Activated CD8-positive, alpha-beta T cell treated with anti-CD3 and anti-CD28 coated beads, Interleukin-2, amount 10 ng/mL, durations not matched to agents 7 days and 5 days (primary cell): Measurements from ENCODE around the gene TSPAN3. TPM values are rescaled to one million over a fixed set of nuclear protein-coding genes. Genes with fewer than 3 reads are reported as not detected.
A peak's percentile ranks its signal among the peaks of the same experiment; 100 is the strongest.

ENCODE experiments used
- ATAC-seq: fragments of 150-1000 bp; cut with Tn5 transposase; one replicate; pipeline ENCODE4 v1.10.0; 2021; ENCODE audit warnings: moderate library complexity
- CTCF ChIA-PET: fragments of 350-600 bp; sonication (Branson Sonifier 250); formaldehyde crosslinking; loops from one replicate; lab custom pipeline; 2021; ENCODE audit warnings: antibody characterized with exemption; lab: Charles Lee
- POLR2A ChIA-PET: fragments of 350-600 bp; sonication (Branson Sonifier 250); formaldehyde crosslinking; loops from one replicate; lab custom pipeline; 2021; ENCODE audit warnings: antibody characterized with exemption; lab: Charles Lee
- DNase-seq: peaks from one replicate; pipeline ENCODE4 v3.0.0-alpha.2; 2020
- H3K27ac Mint-ChIP-seq: one replicate; pipeline ENCODE4 v1.8.0; 2021; ENCODE audit warnings: mild to moderate bottlenecking, mixed read lengths
- H3K27me3 Mint-ChIP-seq: one replicate; pipeline ENCODE4 v1.8.0; 2021; ENCODE audit warnings: low read depth, mixed read lengths
- H3K36me3 Mint-ChIP-seq: one replicate; pipeline ENCODE4 v1.8.0; 2021; ENCODE audit warnings: low read depth, mixed read lengths
- H3K4me1 Mint-ChIP-seq: one replicate; pipeline ENCODE4 v1.8.0; 2021; ENCODE audit warnings: low read depth, mixed read lengths
- H3K4me3 Mint-ChIP-seq: one replicate; pipeline ENCODE4 v1.8.0; 2021; ENCODE audit warnings: mild to moderate bottlenecking, mixed read lengths
- H3K9me3 Mint-ChIP-seq: one replicate; pipeline ENCODE4 v1.8.0; 2022; ENCODE audit warnings: mixed read lengths; ENCODE audit not compliant: insufficient read depth
- total RNA-seq, 2 experiments: library from RNA; stranded (reverse); gene quantifications; one replicate each; pipeline ENCODE4 v1.2.3, GENCODE V29; 2021

The TSPAN3 gene
- total RNA-seq, 2 experiments from 2014 or later = 17.4 to 18.4 TPM

GRCh38 chr15:77099741-77100463, 29.0 kb upstream of the TSPAN3 start:
- ATAC-seq = no peak
- Mint-ChIP-seq H3K9me3 (no peaks in the 10 kb centered on the region), H3K27me3 (peaks cover 2% of the 10 kb centered on the region), H3K27ac (no peak overlapping the region), H3K4me1 (peaks cover 2% of the 10 kb centered on the region), H3K36me3 (no peaks in the 10 kb centered on the region), H3K4me3 (no peak overlapping the region)
- ChIA-PET POLR2A (no interaction called here), CTCF (interaction anchor here (12.1 kb wide), 1 partner anchor 443 kb away, joined by 96 read pairs; no protein-coding TSS in a partner anchor)
- peak; percentile 14 for DNase-seq

DNA sequence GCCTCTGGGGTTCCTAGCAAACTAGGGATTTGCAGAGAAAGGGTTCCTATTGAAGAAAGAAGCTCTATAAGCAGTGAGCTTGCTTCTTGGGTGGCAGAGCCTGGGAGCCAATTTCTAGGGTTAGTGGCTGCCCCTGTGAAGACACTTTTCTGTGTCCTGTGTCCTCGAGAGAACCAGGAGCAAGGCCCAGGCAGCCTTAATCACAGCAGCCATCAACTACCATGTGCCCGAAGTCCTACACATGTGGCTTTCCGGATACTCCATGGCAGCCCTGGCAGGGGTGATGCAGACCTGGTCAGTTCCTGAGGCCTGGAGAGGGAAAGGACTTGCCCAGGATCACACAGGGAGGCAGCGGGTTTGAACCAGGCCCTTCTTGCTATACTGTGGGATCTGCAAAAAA, 27.7 kb upstream of the TSPAN3 start:
- Mint-ChIP-seq H3K9me3 (no peaks in the 10 kb centered on the region), H3K4me3 (no peak overlapping the region), H3K27me3 (peaks cover 3% of the 10 kb centered on the region), H3K27ac (no peak overlapping the region), H3K4me1 (no peaks in the 10 kb centered on the region), H3K36me3 (no peaks in the 10 kb centered on the region)
- DNase-seq = peak; percentile 4
- no peak for ATAC-seq
- CTCF ChIA-PET = no interaction called here
- POLR2A ChIA-PET = no interaction called here

- no peak for ATAC-seq
- Mint-ChIP-seq H3K27ac (no peak overlapping the region), H3K36me3 (no peaks in the 10 kb centered on the region), H3K9me3 (no peaks in the 10 kb centered on the region), H3K27me3 (peaks cover 6% of the 10 kb centered on the region), H3K4me1 (peaks cover 6% of the 10 kb centered on the region), H3K4me3 (no peak overlapping the region)
- ChIA-PET CTCF (no interaction called here), POLR2A (no interaction called here)
- DNase-seq = peak; percentile 4
Observed at GRCh38 chr15:77097921-77098320, 27.0 kb upstream of the TSPAN3 start.

GRCh38 chr15:77097248-77097721, 26.4 kb upstream of the TSPAN3 start:
- Mint-ChIP-seq H3K9me3 (no peaks in the 10 kb centered on the region), H3K27ac (no peak overlapping the region), H3K4me3 (no peak overlapping the region), H3K36me3 (no peaks in the 10 kb centered on the region), H3K27me3 (peaks cover 6% of the 10 kb centered on the region), H3K4me1 (peaks cover 7% of the 10 kb centered on the region)
- DNase-seq = peak; percentile 13
- no peak for ATAC-seq
- POLR2A ChIA-PET = no interaction called here
- CTCF ChIA-PET = interaction anchor here (1.7 kb wide), 1 partner anchor 10 kb away, joined by 5 read pairs; no protein-coding TSS in a partner anchor

DNA sequence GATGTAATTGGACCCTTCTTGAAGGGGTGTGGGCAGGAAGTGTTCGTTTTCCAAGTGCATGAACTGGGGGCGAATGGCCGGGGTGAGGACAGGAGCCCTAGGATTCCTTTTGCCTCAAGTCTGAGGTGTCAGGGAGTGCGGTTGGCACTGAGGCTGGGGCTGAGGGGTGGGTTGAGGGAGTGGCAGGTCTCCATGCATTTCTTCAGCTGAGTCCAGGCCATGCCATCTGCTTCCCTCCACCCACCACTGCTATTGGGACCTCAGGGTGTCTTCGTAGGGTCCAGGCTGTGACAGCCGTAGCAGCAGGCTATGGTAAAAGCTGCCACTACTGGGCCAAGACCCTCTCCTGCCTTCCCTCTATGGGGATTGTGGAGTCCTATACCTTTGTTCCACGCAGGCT, 25.6 kb upstream of the TSPAN3 start:
- Mint-ChIP-seq H3K27me3 (peaks cover 6% of the 10 kb centered on the region), H3K9me3 (no peaks in the 10 kb centered on the region), H3K36me3 (no peaks in the 10 kb centered on the region), H3K27ac (no peak overlapping the region), H3K4me3 (no peak overlapping the region), H3K4me1 (peaks cover 7% of the 10 kb centered on the region)
- ChIA-PET CTCF (interaction anchor here (1.7 kb wide), 1 partner anchor 11 kb away, joined by 5 read pairs; no protein-coding TSS in a partner anchor), POLR2A (no interaction called here)
- DNase-seq = no peak
- no peak for ATAC-seq

- no peak for ATAC-seq
- peak; percentile 12 for DNase-seq
- Mint-ChIP-seq H3K9me3 (no peaks in the 10 kb centered on the region), H3K4me3 (no peak overlapping the region), H3K27ac (no peak overlapping the region), H3K4me1 (peaks cover 7% of the 10 kb centered on the region), H3K27me3 (peaks cover 6% of the 10 kb centered on the region), H3K36me3 (no peaks in the 10 kb centered on the region)
- POLR2A ChIA-PET = no interaction called here
- CTCF ChIA-PET = interaction anchor here (0.8 to 1.7 kb wide), 2 partner anchors 8 to 11 kb away, joined by 4 to 5 read pairs; no protein-coding TSS in a partner anchor
Observed at GRCh38 chr15:77096138-77096537, 25.2 kb upstream of the TSPAN3 start.

- Mint-ChIP-seq H3K4me3 (no peak overlapping the region), H3K9me3 (no peaks in the 10 kb centered on the region), H3K27ac (no peak overlapping the region), H3K4me1 (peaks cover 7% of the 10 kb centered on the region), H3K36me3 (no peaks in the 10 kb centered on the region), H3K27me3 (peaks cover 6% of the 10 kb centered on the region)
- POLR2A ChIA-PET = no interaction called here
- ATAC-seq (no peak), DNase-seq (peak; percentile 20)
- CTCF ChIA-PET = interaction anchor here (0.8 to 2.4 kb wide), 4 partner anchors 8 to 449 kb away, joined by 3 to 7 read pairs (median 4); no protein-coding TSS in a partner anchor
Observed at GRCh38 chr15:77094397-77095030, 23.6 kb upstream of the TSPAN3 start.

GRCh38 chr15:77093436-77093835, 22.5 kb upstream of the TSPAN3 start:
- CTCF ChIA-PET = interaction anchor here (0.8 to 2.4 kb wide), 4 partner anchors 9 to 120 kb away, joined by 3 to 7 read pairs (median 4); no protein-coding TSS in a partner anchor
- Mint-ChIP-seq H3K4me3 (no peak overlapping the region), H3K9me3 (no peaks in the 10 kb centered on the region), H3K36me3 (no peaks in the 10 kb centered on the region), H3K27me3 (peaks cover 6% of the 10 kb centered on the region), H3K4me1 (peaks cover 7% of the 10 kb centered on the region), H3K27ac (no peak overlapping the region)
- no peak for DNase-seq
- POLR2A ChIA-PET = no interaction called here
- no peak for ATAC-seq

GRCh38 chr15:77091097-77091496, 20.2 kb upstream of the TSPAN3 start:
- peaks cover 7% of the 10 kb centered on the region for H3K4me1 Mint-ChIP-seq
- ATAC-seq (no peak), DNase-seq (no peak)
- H3K36me3 Mint-ChIP-seq = no peaks in the 10 kb centered on the region
- H3K4me3 Mint-ChIP-seq = no peak overlapping the region
- H3K27ac Mint-ChIP-seq = no peak overlapping the region
- ChIA-PET CTCF (interaction anchor here (1.5 kb wide), 1 partner anchor 14 kb away, joined by 3 read pairs; no protein-coding TSS in a partner anchor), POLR2A (interaction anchor here (0.7 kb wide), 1 partner anchor 185 kb away, joined by 3 read pairs; no protein-coding TSS in a partner anchor)
- H3K9me3 Mint-ChIP-seq = no peaks in the 10 kb centered on the region
- peaks cover 7% of the 10 kb centered on the region for H3K27me3 Mint-ChIP-seq

DNA sequence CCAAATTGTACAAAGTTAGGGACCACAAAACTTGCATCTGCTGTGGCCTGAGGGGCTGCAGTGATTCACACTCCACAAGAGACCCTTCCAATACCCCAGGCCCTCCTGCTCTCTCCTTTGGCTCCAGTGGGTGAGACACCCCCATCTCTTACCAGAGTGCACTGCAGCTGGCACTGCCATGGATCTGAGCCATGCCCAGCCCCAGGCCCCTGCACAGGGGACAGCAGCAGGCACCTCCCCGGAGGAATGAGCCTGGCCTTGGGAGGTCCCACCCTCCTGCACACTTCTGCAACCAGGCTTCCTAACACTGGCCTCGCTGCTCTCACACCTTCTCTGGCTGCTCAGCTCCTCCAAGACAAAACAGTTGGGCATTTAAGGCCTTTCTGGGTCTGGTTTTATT, 16.3 kb upstream of the TSPAN3 start:
- H3K9me3 Mint-ChIP-seq = no peaks in the 10 kb centered on the region
- peaks cover 14% of the 10 kb centered on the region for H3K4me1 Mint-ChIP-seq
- H3K27me3 Mint-ChIP-seq = peaks cover 3% of the 10 kb centered on the region
- ATAC-seq = no peak
- no peak overlapping the region for H3K4me3 Mint-ChIP-seq
- no peaks in the 10 kb centered on the region for H3K36me3 Mint-ChIP-seq
- POLR2A ChIA-PET = interaction anchor here (0.6 kb wide), 1 partner anchor 18 kb away, joined by 3 read pairs; no protein-coding TSS in a partner anchor
- CTCF ChIA-PET = no interaction called here
- H3K27ac Mint-ChIP-seq = no peak overlapping the region
- no peak for DNase-seq

- H3K4me1 Mint-ChIP-seq = peaks cover 14% of the 10 kb centered on the region
- DNase-seq = no peak
- ChIA-PET CTCF (no interaction called here), POLR2A (no interaction called here)
- no peak overlapping the region for H3K27ac Mint-ChIP-seq
- no peaks in the 10 kb centered on the region for H3K9me3 Mint-ChIP-seq
- peaks cover 3% of the 10 kb centered on the region for H3K27me3 Mint-ChIP-seq
- no peak for ATAC-seq
- H3K4me3 Mint-ChIP-seq = no peak overlapping the region
- H3K36me3 Mint-ChIP-seq = no peaks in the 10 kb centered on the region
Observed at GRCh38 chr15:77085297-77085696, 14.4 kb upstream of the TSPAN3 start.

DNA sequence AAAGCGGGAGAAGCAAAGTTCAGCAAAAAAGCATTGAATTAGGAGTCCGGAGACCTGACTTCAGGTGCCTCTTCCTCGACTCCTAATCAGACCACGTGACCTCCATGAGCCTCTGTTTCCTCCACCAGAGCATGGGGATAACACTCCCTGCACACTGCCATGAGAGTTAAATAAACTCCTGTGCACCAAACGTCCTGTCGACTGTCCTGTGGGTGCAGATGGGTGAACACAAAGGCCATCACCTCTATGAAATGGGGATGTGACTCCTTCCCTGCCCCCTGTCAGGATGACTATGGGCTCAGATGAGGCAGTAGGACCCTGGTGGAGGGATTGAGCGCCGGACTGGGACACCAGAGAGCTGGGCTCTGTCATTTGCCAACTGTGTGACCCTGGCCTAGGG, 13.5 kb upstream of the TSPAN3 start:
- Mint-ChIP-seq H3K27ac (no peak overlapping the region), H3K27me3 (peaks cover 3% of the 10 kb centered on the region), H3K9me3 (no peaks in the 10 kb centered on the region), H3K36me3 (no peaks in the 10 kb centered on the region), H3K4me3 (no peak overlapping the region), H3K4me1 (peaks cover 14% of the 10 kb centered on the region)
- no peak for ATAC-seq
- DNase-seq = no peak
- POLR2A ChIA-PET = no interaction called here
- CTCF ChIA-PET = no interaction called here
